Adipocyte (in vitro differentiated cells): ENCODE measurements around the gene PRSS27.
"Not testable (repeated sequence)": the region's sequence is repeated elsewhere in the genome, so short reads cannot be mapped to it uniquely, and the experiment has no call there.

Experiments
- DNase-seq: peaks from one replicate; pipeline ENCODE4 v3.0.0-alpha.2; 2015; ENCODE audit warnings: low read depth
- H3K27me3 ChIP-seq: replicated peaks from 2 replicates; pipeline ENCODE4 v1.7.0; 2013; ENCODE audit warnings: mild to moderate bottlenecking, low read length, moderate library complexity; ENCODE audit not compliant: control insufficient read depth, insufficient read depth
- H3K36me3 ChIP-seq: 2 replicates; pipeline ENCODE4 v1.7.0; 2013; ENCODE audit warnings: low read length, mild to moderate bottlenecking, moderate library complexity; ENCODE audit not compliant: control insufficient read depth, insufficient read depth, severe bottlenecking
- H3K4me1 ChIP-seq: 2 replicates; pipeline ENCODE4 v1.7.0; 2013; ENCODE audit warnings: mild to moderate bottlenecking, low read length, moderate library complexity; ENCODE audit not compliant: control insufficient read depth, insufficient read depth
- H3K4me3 ChIP-seq: 2 replicates; pipeline ENCODE4 v1.7.0; 2013; ENCODE audit warnings: mild to moderate bottlenecking, low read length, moderate library complexity
- H3K9ac ChIP-seq: 2 replicates; pipeline ENCODE4 v1.7.0; 2013; ENCODE audit warnings: mild to moderate bottlenecking, low read length, moderate library complexity
- H3K9me3 ChIP-seq: 2 replicates; pipeline ENCODE4 v1.7.0; 2013; ENCODE audit warnings: mild to moderate bottlenecking, low read length, moderate library complexity; ENCODE audit not compliant: control insufficient read depth

Gene PRSS27

GRCh38 chr16:2699791-2700600, 20.0 kb downstream of the PRSS27 start:
- Histone ChIP-seq H3K4me1 (no peaks in the 10 kb centered on the region), H3K9ac (no peak overlapping the region), H3K9me3 (no peaks in the 10 kb centered on the region), H3K36me3 (peaks cover 70% of the 10 kb centered on the region), H3K27me3 (no peaks in the 10 kb centered on the region), H3K4me3 (no peak overlapping the region)
- DNase-seq, result no peak

GRCh38 chr16:2698965-2699750, 20.9 kb downstream of the PRSS27 start:
- H3K4me3 ChIP-seq, result no peak overlapping the region
- no peaks in the 10 kb centered on the region for H3K4me1 ChIP-seq
- no peaks in the 10 kb centered on the region for H3K27me3 ChIP-seq
- no peak for DNase-seq
- H3K9me3 ChIP-seq, result no peaks in the 10 kb centered on the region
- H3K9ac ChIP-seq, result no peak overlapping the region
- H3K36me3 ChIP-seq, result peaks cover 67% of the 10 kb centered on the region

GRCh38 chr16:2698103-2698870, 21.7 kb downstream of the PRSS27 start:
- Histone ChIP-seq H3K4me3 (no peak overlapping the region), H3K9ac (no peak overlapping the region)

GRCh38 chr16:2697401-2697948, 22.5 kb downstream of the PRSS27 start:
- H3K27me3 ChIP-seq, result no peaks in the 10 kb centered on the region
- H3K36me3 ChIP-seq, result peaks cover 54% of the 10 kb centered on the region
- no peaks in the 10 kb centered on the region for H3K9me3 ChIP-seq

More at GRCh38 chr16:2698103-2698870, 21.7 kb downstream of the PRSS27 start:
- DNase-seq, result no peak
- Histone ChIP-seq H3K27me3 (no peaks in the 10 kb centered on the region), H3K36me3 (peaks cover 62% of the 10 kb centered on the region), H3K9me3 (no peaks in the 10 kb centered on the region), H3K4me1 (no peaks in the 10 kb centered on the region)

GRCh38 chr16:2696601-2697250, 23.3 kb downstream of the PRSS27 start:
- H3K36me3 ChIP-seq, result peaks cover 49% of the 10 kb centered on the region
- H3K9me3 ChIP-seq, H3K4me3 ChIP-seq, H3K9ac ChIP-seq, H3K27me3 ChIP-seq, H3K4me1 ChIP-seq, DNase-seq: not testable (repeated sequence)

More at GRCh38 chr16:2697401-2697948, 22.5 kb downstream of the PRSS27 start:
- peaks cover under 1% of the 10 kb centered on the region for H3K4me1 ChIP-seq
- no peak overlapping the region for H3K9ac ChIP-seq
- H3K4me3 ChIP-seq, result no peak overlapping the region
- no peak for DNase-seq

GRCh38 chr16:2692948-2693651, 26.9 kb downstream of the PRSS27 start:
- H3K27me3 ChIP-seq, result no peaks in the 10 kb centered on the region
- peaks cover 22% of the 10 kb centered on the region for H3K36me3 ChIP-seq
- peaks cover 9% of the 10 kb centered on the region for H3K4me1 ChIP-seq
- no peaks in the 10 kb centered on the region for H3K9me3 ChIP-seq
- H3K9ac ChIP-seq, result no peak overlapping the region
- no peak for DNase-seq
- no peak overlapping the region for H3K4me3 ChIP-seq

GRCh38 chr16:2692251-2692947, 27.6 kb downstream of the PRSS27 start:
- peaks cover 9% of the 10 kb centered on the region for H3K4me1 ChIP-seq
- no peaks in the 10 kb centered on the region for H3K27me3 ChIP-seq
- no peak overlapping the region for H3K4me3 ChIP-seq
- H3K36me3 ChIP-seq, result peaks cover 15% of the 10 kb centered on the region
- DNase-seq, result no peak
- H3K9me3 ChIP-seq, result no peaks in the 10 kb centered on the region
- H3K9ac ChIP-seq, result peak overlapping the region; percentile 38

GRCh38 chr16:2691491-2692248, 28.4 kb downstream of the PRSS27 start:
- peaks cover 9% of the 10 kb centered on the region for H3K4me1 ChIP-seq
- no peak for DNase-seq
- no peak overlapping the region for H3K4me3 ChIP-seq
- peaks cover 8% of the 10 kb centered on the region for H3K36me3 ChIP-seq
- no peaks in the 10 kb centered on the region for H3K27me3 ChIP-seq
- H3K9ac ChIP-seq, result peak overlapping the region; percentile 38
- H3K9me3 ChIP-seq, result no peaks in the 10 kb centered on the region

GRCh38 chr16:2690852-2691251, 29.2 kb downstream of the PRSS27 start:
- Histone ChIP-seq H3K4me3 (no peak overlapping the region), H3K36me3 (peaks cover 6% of the 10 kb centered on the region), H3K27me3 (no peaks in the 10 kb centered on the region), H3K9me3 (no peaks in the 10 kb centered on the region), H3K4me1 (peaks cover 9% of the 10 kb centered on the region), H3K9ac (no peak overlapping the region)
- no peak for DNase-seq
